GM12878 (cell line): ENCODE data around the gene SPINT1. TPM values are rescaled to one million over a fixed set of nuclear protein-coding genes. Genes with fewer than 3 reads are reported as not detected.
A peak's percentile ranks its signal among the peaks of the same experiment; 100 is the strongest.

Experiments
- ATAC-seq: fragments of 200-7000 bp; cut with Tn5 transposase; 3 replicates; pipeline ENCODE4 v1.9.1; 2020; ENCODE audit warnings: mild to moderate bottlenecking, moderate library complexity
- BruUV-seq: library from RNA; stranded (reverse); fragments of 400-500 nt; replicated peaks from 2 replicates; lab custom pipeline; 2021; lab: Mats Ljungman, UMichigan
- CTCF ChIA-PET: fragments of 300-600 bp; sonication (Branson Sonifier 250); formaldehyde crosslinking; extraction: SDS; loops from one replicate; lab custom pipeline; 2021; ENCODE audit warnings: inconsistent platforms; lab: Yijun Ruan, JAX
- POLR2A ChIA-PET: fragments of 350-600 bp; formaldehyde crosslinking; extraction: SDS; loops from one replicate; lab custom pipeline; 2021; ENCODE audit warnings: inconsistent platforms; lab: Charles Lee
- RAD21 ChIA-PET: fragments of 300-600 bp; sonication (Branson Sonifier 250); formaldehyde crosslinking; loops from one replicate; lab custom pipeline; 2023; ENCODE audit warnings: antibody characterized with exemption; ENCODE audit not compliant: unreplicated experiment; lab: Charles Lee
- SMC1A ChIA-PET: fragments of 300-600 bp; sonication (Branson Sonifier 250); formaldehyde crosslinking; loops from one replicate; lab custom pipeline; 2023; ENCODE audit not compliant: unreplicated experiment, uncharacterized antibody; lab: Charles Lee
- DNase-seq: peaks from one replicate; pipeline ENCODE4 v3.0.0-alpha.2; 2011; ENCODE audit warnings: low read depth, low spot score
- FAIRE-seq: peaks from 3 replicates; lab custom pipeline; 2011; peaks lifted over from hg19 to GRCh38; lab: Jason Lieb, UNC
- H2AFZ ChIP-seq: 2 replicates; pipeline ENCODE4 v1.6.0; 2011; ENCODE audit warnings: low read depth, low read length, control low read depth; ENCODE audit not compliant: control insufficient read depth
- H3K27ac ChIP-seq: 2 replicates; pipeline ENCODE4 v1.5.1; 2011; ENCODE audit warnings: control low read depth; ENCODE audit not compliant: control insufficient read depth, insufficient read depth
- H3K27me3 ChIP-seq, 2 experiments: replicated peaks in 1 of 2; 2 replicates each; pipeline versions ENCODE4 v1.6.0 to v1.6.1; 2011; ENCODE audit warnings: low read length in 1 of 2; ENCODE audit not compliant: control insufficient read depth in 2 of 2, insufficient read depth in 2 of 2
- H3K36me3 ChIP-seq, 2 experiments: 2 replicates each; pipeline ENCODE4 v1.5.1; 2011; ENCODE audit warnings: low read length in 1 of 2; ENCODE audit not compliant: control insufficient read depth in 2 of 2, insufficient read depth in 2 of 2
- H3K4me1 ChIP-seq: 2 replicates; pipeline ENCODE4 v1.6.1; 2011; ENCODE audit warnings: mild to moderate bottlenecking, low read length, moderate library complexity, mixed read lengths; ENCODE audit not compliant: control insufficient read depth, insufficient read depth
- H3K4me2 ChIP-seq: 2 replicates; pipeline ENCODE4 v1.6.0; 2011; ENCODE audit warnings: control low read depth; ENCODE audit not compliant: control insufficient read depth, insufficient read depth
- H3K4me3 ChIP-seq: fragments of 200-600 bp; sonication (generic); 2 replicates; pipeline ENCODE4 v1.5.1; 2016
- H3K79me2 ChIP-seq: 2 replicates; pipeline ENCODE4 v1.6.0; 2011; ENCODE audit warnings: low read length; ENCODE audit not compliant: control insufficient read depth, insufficient read depth
- H3K9ac ChIP-seq: 2 replicates; pipeline ENCODE4 v1.8.0; 2011; ENCODE audit warnings: low read length, control low read depth, mixed read lengths; ENCODE audit not compliant: control insufficient read depth, insufficient read depth
- H3K9me3 ChIP-seq: replicated peaks from 3 replicates; pipeline ENCODE4 v1.5.1; 2011; ENCODE audit warnings: mild to moderate bottlenecking, low read length; ENCODE audit not compliant: control insufficient read depth, insufficient read depth
- H4K20me1 ChIP-seq: 2 replicates; pipeline ENCODE4 v1.6.0; 2011; ENCODE audit not compliant: control insufficient read depth, insufficient read depth
- BACH1 ChIP-seq: fragments of 450-650 bp; IDR thresholded peaks from 2 replicates; pipeline ENCODE4 v1.6.1; 2017; ENCODE audit warnings: mild to moderate bottlenecking, borderline replicate concordance
- BRCA1 ChIP-seq: IDR thresholded peaks from 2 replicates; pipeline ENCODE4 v1.6.1; 2011; ENCODE audit warnings: low read depth, low read length, improper control_type of control experiment
- CHD2 ChIP-seq: IDR thresholded peaks from 2 replicates; pipeline ENCODE4 v1.6.1; 2011; ENCODE audit warnings: low read depth, low read length, improper control_type of control experiment, borderline replicate concordance
- EED ChIP-seq: sonication (generic); IDR thresholded peaks from 2 replicates; pipeline ENCODE4 v1.6.1; 2016; ENCODE audit warnings: antibody characterized with exemption, low read depth
- EGR1 ChIP-seq, 2 experiments: IDR thresholded peaks; 1 replicate in 1 of 2; 2 replicates in 1 of 2; pipeline ENCODE4 v1.6.1; 2011 to 2012; ENCODE audit warnings: low read depth in 2 of 2, low read length in 2 of 2, borderline replicate concordance in 1 of 2, mild to moderate bottlenecking in 1 of 2, moderate library complexity in 1 of 2
- ETV6 ChIP-seq, 2 experiments: fragments of 450-650 bp in 1 of 2; IDR thresholded peaks in 1 of 2; conservative IDR thresholded peaks in 1 of 2; 2 replicates each; pipeline ENCODE4 v1.6.1; 2014; ENCODE audit warnings: antibody characterized with exemption in 1 of 2, borderline replicate concordance in 1 of 2, low read depth in 1 of 2, mild to moderate bottlenecking in 1 of 2, moderate library complexity in 1 of 2
- GABPA ChIP-seq: IDR thresholded peaks from 2 replicates; pipeline ENCODE4 v1.6.1; 2014; ENCODE audit warnings: antibody characterized with exemption, low read depth, mild to moderate bottlenecking, inconsistent platforms
- HCFC1 ChIP-seq: fragments of 150-350 bp; IDR thresholded peaks from 2 replicates; pipeline ENCODE4 v1.6.1; 2014; ENCODE audit warnings: low read length
- HDGF ChIP-seq: fragments of 450-650 bp; IDR thresholded peaks from 2 replicates; pipeline ENCODE4 v1.6.1; 2016; ENCODE audit warnings: antibody characterized with exemption
- IKZF2 ChIP-seq, 2 experiments: fragments of 450-650 bp; IDR thresholded peaks; 2 replicates each; pipeline ENCODE4 v1.6.1; 2017; ENCODE audit warnings: mild to moderate bottlenecking in 2 of 2, moderate library complexity in 2 of 2
- KAT2A ChIP-seq: conservative IDR thresholded peaks from 2 replicates; pipeline ENCODE4 v1.6.1; 2011; ENCODE audit warnings: low read depth, low read length; ENCODE audit not compliant: control insufficient read depth
- LARP7 ChIP-seq: fragments of 450-650 bp; IDR thresholded peaks from 2 replicates; pipeline ENCODE4 v1.6.1; 2017; ENCODE audit warnings: mild to moderate bottlenecking
- MEF2B ChIP-seq: fragments of 450-650 bp; IDR thresholded peaks from 2 replicates; pipeline ENCODE4 v1.6.1; 2018; ENCODE audit warnings: mild to moderate bottlenecking, moderate library complexity; ENCODE audit not compliant: partially characterized antibody, poor library complexity, severe bottlenecking
- MTA2 ChIP-seq: fragments of 450-650 bp; IDR thresholded peaks from 2 replicates; pipeline ENCODE4 v1.6.1; 2016; ENCODE audit warnings: low read depth, mild to moderate bottlenecking, moderate library complexity
- MTA3 ChIP-seq: IDR thresholded peaks from 2 replicates; pipeline ENCODE4 v1.6.1; 2012; ENCODE audit warnings: low read length, inconsistent platforms, borderline replicate concordance
- POLR2AphosphoS5 ChIP-seq: IDR thresholded peaks from 2 replicates; pipeline ENCODE4 v1.6.1; 2011; ENCODE audit warnings: mild to moderate bottlenecking, low read length, inconsistent platforms
- SMARCA5 ChIP-seq: fragments of 450-650 bp; IDR thresholded peaks from 2 replicates; pipeline ENCODE4 v1.6.1; 2017; ENCODE audit warnings: mild to moderate bottlenecking
- SP1 ChIP-seq: IDR thresholded peaks from one replicate; pipeline ENCODE4 v1.6.1; 2011; ENCODE audit warnings: low read depth, low read length
- SREBF1 ChIP-seq: IDR thresholded peaks from 2 replicates; pipeline ENCODE4 v1.6.1; 2012; ENCODE audit warnings: mild to moderate bottlenecking, low read length
- TBL1XR1 ChIP-seq: IDR thresholded peaks from 2 replicates; pipeline ENCODE4 v1.6.1; 2012; ENCODE audit warnings: low read depth, low read length, improper control_type of control experiment
- ZNF24 ChIP-seq: fragments of 450-650 bp; IDR thresholded peaks from 2 replicates; pipeline ENCODE4 v1.6.1; 2017; ENCODE audit warnings: antibody characterized with exemption, mild to moderate bottlenecking
- ZNF384 ChIP-seq: IDR thresholded peaks from 2 replicates; pipeline ENCODE4 v1.6.1; 2012; ENCODE audit warnings: low read depth, mild to moderate bottlenecking, low read length, improper control_type of control experiment, borderline replicate concordance
- WGBS: methylation state at CpG from one replicate; pipeline ENCODE4 v1.1.6; 2016; ENCODE audit warnings: low lambda C conversion rate; ENCODE audit not compliant: insufficient replicate concordance, insufficient coverage; ENCODE audit errors: missing lambda C conversion rate; 5-methylcytosine and 5-hydroxymethylcytosine counted together
- in situ Hi-C: fragments of 300-500 bp; cut with MboI; formaldehyde crosslinking; loops from 9 replicates; pipeline ENCODE4 v1.14.3; 2018; ENCODE audit warnings: mixed read lengths
- intact Hi-C: fragments of 100-400 bp; cut with micrococcal nuclease; formaldehyde crosslinking; loops from one replicate; pipeline ENCODE4 v1.14.2; 2022; ENCODE audit not compliant: unreplicated experiment
- polyA plus RNA-seq, 11 experiments: library from polyadenylated mRNA; depleted of rRNA in 4 of 11; unstranded in 6 of 11; stranded (reverse) in 5 of 11; fragments of >200 nt; fragmentation: Nextera tagmentation in 4 of 11; fragmentation: Illumina TruSeq in 1 of 11; extraction: Ambion mirVana in 4 of 11; extraction: Trizol in 1 of 11; gene quantifications; 1 replicate in 1 of 11; 2 replicates in 10 of 11; pipeline versions ENCODE4 v1.2.1 to v1.2.3, GENCODE V29; 2011 to 2016; ENCODE audit warnings: inconsistent platforms in 2 of 11, missing spikeins in 2 of 11, low read depth in 1 of 11
- total RNA-seq, 4 experiments: library from RNA; depleted of rRNA in 3 of 4; stranded (reverse); fragments of >200 nt in 3 of 4; fragmentation: Illumina TruSeq in 1 of 4; extraction: Trizol in 1 of 4; gene quantifications; 2 replicates each; pipeline versions ENCODE4 v1.2.1 to v1.2.3, GENCODE V29; 2013 to 2021
- TF ChIP-seq, protein P1 (sequence below): fragments of 450-650 bp; IDR thresholded peaks from 2 replicates; pipeline ENCODE4 v1.6.1; 2018; ENCODE audit warnings: borderline replicate concordance, mild to moderate bottlenecking; ENCODE audit not compliant: partially characterized antibody

SPINT1 gene
- total and polyA plus RNA-seq, 10 of the 15 experiments (the other 5 are each of a cell fraction or from before 2014, with no cell fraction given): 3.5 to 28.6 (median 10.2) TPM

GRCh38 chr15:40873694-40874561 is 30.1 kb downstream of the SPINT1 start, which contains the start of gene RHOV:
RHOV (minus strand) TSS chr15:40874234; CDS start chr15:40874139, 95 bp downstream.
- Histone ChIP-seq H2AFZ (peak within 1 kb of the TSS; percentile 75), H3K27me3 (no peaks in the 10 kb centered on the region), H3K4me3 (peak within 1 kb of the TSS; percentile 65), H3K9ac (peak within 1 kb of the TSS; percentile 65), H3K4me2 (peak within 1 kb of the TSS; percentile 89), H3K36me3 (no peaks in the 10 kb centered on the region), H3K4me1 (peaks cover 37% of the 10 kb centered on the region), H3K9me3 (no peaks in the 10 kb centered on the region), H4K20me1 (no peaks in the 10 kb centered on the region), H3K79me2 (peaks cover 5% of the 10 kb centered on the region), H3K27ac (peak within 1 kb of the TSS; percentile 78)
- intact Hi-C loops (loop anchor here (2.0 to 10.0 kb wide), 3 partner anchors 15 to 279 kb away; partner anchors contain the start of genes KNL1 and VPS18), in situ Hi-C loops (no loop called here)
- BruUV-seq: no TSS peak
- POLR2A ChIA-PET: interaction anchor here (0.6 to 9.5 kb wide), 12 partner anchors 7 to 458 kb away, joined by 3 to 220 read pairs (median 5); partner anchors contain the start of genes CCDC32, DNAJC17, GCHFR and OIP5
- 4% methylated on average over 58 of the region's 74 CpGs for WGBS
- ATAC-seq (peak; percentile 80), FAIRE-seq (no peak), DNase-seq (no peak)
- RAD21 ChIA-PET: interaction anchor here (0.5 to 14.2 kb wide), 8 partner anchors 12 to 1828 kb away, joined by 3 to 551 read pairs (median 6); partner anchors contain the start of genes DNAJC17, RAD51, VPS18 and ZFYVE19
- SMC1A ChIA-PET: interaction anchor here (0.7 to 14.4 kb wide), 5 partner anchors 13 to 179 kb away, joined by 3 to 454 read pairs (median 14); partner anchors contain the start of genes RAD51 and VPS18
- CTCF ChIA-PET: interaction anchor here (0.6 to 6.0 kb wide), 9 partner anchors 21 to 310 kb away, joined by 3 to 57 read pairs (median 4); partner anchors contain the start of genes RAD51 and VPS18
- TF ChIP-seq GABPA: no peak
- no peak for TF ChIP-seq KAT2A
- no peak for TF ChIP-seq CHD2
- TF ChIP-seq ZNF384: no peak
- no peak for TF ChIP-seq MTA3
- TF ChIP-seq IKZF2 (IDR thresholded peaks at IDR 0.05): peak; percentile 58 to 59; a peak in 3 of 4 replicates
- no peak for TF ChIP-seq MTA2
- TF ChIP-seq BACH1: no peak; the same call in 1 of the 2 replicates
- peak; percentile 53 for TF ChIP-seq MEF2B
- peak; percentile 89 for TF ChIP-seq POLR2AphosphoS5
- TF ChIP-seq, protein P1, sequence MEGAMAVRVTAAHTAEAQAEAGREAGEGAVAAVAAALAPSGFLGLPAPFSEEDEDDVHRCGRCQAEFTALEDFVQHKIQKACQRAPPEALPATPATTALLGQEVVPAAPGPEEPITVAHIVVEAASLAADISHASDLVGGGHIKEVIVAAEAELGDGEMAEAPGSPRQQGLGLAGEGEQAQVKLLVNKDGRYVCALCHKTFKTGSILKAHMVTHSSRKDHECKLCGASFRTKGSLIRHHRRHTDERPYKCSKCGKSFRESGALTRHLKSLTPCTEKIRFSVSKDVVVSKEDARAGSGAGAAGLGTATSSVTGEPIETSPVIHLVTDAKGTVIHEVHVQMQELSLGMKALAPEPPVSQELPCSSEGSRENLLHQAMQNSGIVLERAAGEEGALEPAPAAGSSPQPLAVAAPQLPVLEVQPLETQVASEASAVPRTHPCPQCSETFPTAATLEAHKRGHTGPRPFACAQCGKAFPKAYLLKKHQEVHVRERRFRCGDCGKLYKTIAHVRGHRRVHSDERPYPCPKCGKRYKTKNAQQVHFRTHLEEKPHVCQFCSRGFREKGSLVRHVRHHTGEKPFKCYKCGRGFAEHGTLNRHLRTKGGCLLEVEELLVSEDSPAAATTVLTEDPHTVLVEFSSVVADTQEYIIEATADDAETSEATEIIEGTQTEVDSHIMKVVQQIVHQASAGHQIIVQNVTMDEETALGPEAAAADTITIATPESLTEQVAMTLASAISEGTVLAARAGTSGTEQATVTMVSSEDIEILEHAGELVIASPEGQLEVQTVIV: no peak
- no peak for TF ChIP-seq ZNF24
- no peak for TF ChIP-seq BRCA1
- TF ChIP-seq EED: peak; percentile 39; the same call in 1 of the 2 replicates
- peak; percentile 78; the same call in 1 of the 2 replicates for TF ChIP-seq LARP7
- no peak for TF ChIP-seq SP1
- no peak; the same call in 1 of the 2 replicates for TF ChIP-seq HCFC1
- TF ChIP-seq ETV6 (conservative IDR thresholded peaks at IDR 0.05 in 1 of 2, IDR thresholded peaks at IDR 0.05 in 1 of 2; ENCODE audit: borderline replicate concordance in 1 of 2, low read depth in 1 of 2): no peak
- peak; percentile 92 for TF ChIP-seq SMARCA5
- TF ChIP-seq TBL1XR1: no peak
- TF ChIP-seq EGR1 (IDR thresholded peaks at IDR 0.05; ENCODE audit: borderline replicate concordance in 1 of 2, low read depth in 2 of 2, low read length in 2 of 2): peak in 1 of 2 experiments; percentile 88; a peak in 2 of 3 replicates
- no peak for TF ChIP-seq SREBF1
- TF ChIP-seq HDGF: 0 out of 2 replicates have a peak, but pooled peaks have one; percentile 19
